Uterus (tissue), 2 donors: ENCODE data around the gene RCN2.

Source experiments
- CTCF ChIP-seq, 4 experiments: fragments of 200-600 bp in 2 of 4; fragments of 450-650 bp in 2 of 4; sonication (generic) in 2 of 4; IDR thresholded peaks; one replicate each; pipeline ENCODE4 v1.5.1; 2016 to 2019; ENCODE audit warnings: antibody characterized with exemption in 4 of 4, mild to moderate bottlenecking in 2 of 4, moderate library complexity in 1 of 4
- POLR2A ChIP-seq, 2 donors: fragments of 450-650 bp; IDR thresholded peaks; one replicate each; pipeline ENCODE4 v1.6.1; 2016; ENCODE audit warnings: antibody characterized with exemption in 2 of 2, mild to moderate bottlenecking in 1 of 2, moderate library complexity in 1 of 2

- TF ChIP-seq POLR2A (IDR thresholded peaks at IDR 0.05) (no peak), CTCF (IDR thresholded peaks at IDR 0.05) (no peak)
Measured at GRCh38 chr15:76976572-76977270, 45.2 kb downstream of the RCN2 start.
